B cell (primary cell): ENCODE results near the gene HDLBP. TPM values are rescaled to one million over a fixed set of nuclear protein-coding genes. Genes with fewer than 3 reads are reported as not detected.

Experiments used
- ATAC-seq: fragments of 200-7000 bp; cut with Tn5 transposase; one replicate; pipeline ENCODE4 v1.10.0; 2021; ENCODE audit warnings: low read depth, mild to moderate bottlenecking, moderate number of reproducible peaks, moderate library complexity
- CTCF ChIA-PET: fragments of 350-600 bp; sonication (Branson Sonifier 250); formaldehyde crosslinking; loops from one replicate; lab custom pipeline; 2021; ENCODE audit warnings: antibody characterized with exemption, inconsistent platforms; lab: Charles Lee
- POLR2A ChIA-PET: fragments of 350-600 bp; sonication (Branson Sonifier 250); formaldehyde crosslinking; loops from one replicate; lab custom pipeline; 2021; ENCODE audit warnings: antibody characterized with exemption; lab: Charles Lee
- DNase-seq: peaks from one replicate; pipeline ENCODE4 v3.0.0; 2013
- H2AFZ ChIP-seq: 2 replicates; pipeline ENCODE4 v1.6.1; 2012; ENCODE audit warnings: mild to moderate bottlenecking, low read depth, low read length; ENCODE audit not compliant: insufficient read depth, poor library complexity, severe bottlenecking
- H3K27ac ChIP-seq, 2 donors: 1 replicate in 1 of 2; 2 replicates in 1 of 2; pipeline ENCODE4 v1.5.1; 2012 to 2013; ENCODE audit warnings: low read length in 2 of 2, mild to moderate bottlenecking in 2 of 2, moderate library complexity in 1 of 2
- H3K27me3 ChIP-seq, 4 experiments: fragments of 200-600 bp in 1 of 4; sonication (generic) in 1 of 4; replicated peaks in 1 of 4; 1 replicate in 2 of 4; 2 replicates in 2 of 4; pipeline versions ENCODE4 v1.6.1 to v1.7.0; 2013 to 2016; ENCODE audit warnings: low read length in 3 of 4, mild to moderate bottlenecking in 2 of 4, mixed read lengths in 1 of 4, moderate library complexity in 1 of 4; ENCODE audit not compliant: insufficient read depth in 4 of 4, control insufficient read depth in 3 of 4; ENCODE audit errors: control extremely low read depth in 1 of 4
- H3K36me3 ChIP-seq, 2 experiments: replicated peaks in 1 of 2; 1 replicate in 1 of 2; 2 replicates in 1 of 2; pipeline versions ENCODE4 v1.6.1 to v1.7.1; 2013; ENCODE audit warnings: low read length in 1 of 2; ENCODE audit not compliant: insufficient read depth in 2 of 2, control insufficient read depth in 1 of 2; ENCODE audit errors: control extremely low read depth in 1 of 2, extremely low read depth in 1 of 2
- H3K4me1 ChIP-seq, 2 donors: fragments of 200-600 bp in 1 of 2; sonication (generic) in 1 of 2; 1 replicate in 1 of 2; 2 replicates in 1 of 2; pipeline versions ENCODE4 v1.5.1 to v1.6.1; 2013 to 2017; ENCODE audit warnings: low read length in 2 of 2; ENCODE audit not compliant: control insufficient read depth in 2 of 2, insufficient read depth in 2 of 2
- H3K4me2 ChIP-seq: replicated peaks from 2 replicates; pipeline ENCODE3; 2012; ENCODE audit warnings: mild to moderate bottlenecking, low read depth, low read length; ENCODE audit not compliant: poor library complexity, severe bottlenecking
- H3K4me3 ChIP-seq, 5 experiments: fragments of 200-600 bp in 1 of 5; sonication (generic) in 1 of 5; 1 replicate in 3 of 5; 2 replicates in 2 of 5; pipeline versions ENCODE4 v1.5.1 to v1.7.0; 2011 to 2016; ENCODE audit warnings: low read length in 4 of 5, mild to moderate bottlenecking in 4 of 5, low read depth in 2 of 5, control low read depth in 1 of 5, moderate library complexity in 1 of 5; ENCODE audit not compliant: insufficient read depth in 1 of 5; ENCODE audit errors: control extremely low read depth in 1 of 5, extremely low read depth in 1 of 5
- H3K79me2 ChIP-seq: fragments of 200-600 bp; sonication (generic); one replicate; pipeline ENCODE4 v1.6.0; 2016; ENCODE audit warnings: low read length; ENCODE audit not compliant: control insufficient read depth, insufficient read depth
- H3K9ac ChIP-seq: fragments of 200-600 bp; sonication (generic); 2 replicates; pipeline ENCODE4 v1.6.1; 2017; ENCODE audit warnings: mild to moderate bottlenecking, low read length, moderate library complexity
- H3K9me3 ChIP-seq, 3 donors: one replicate each; pipeline versions ENCODE4 v1.6.1 to v1.7.1; 2013; ENCODE audit warnings: low read length in 2 of 3; ENCODE audit not compliant: control insufficient read depth in 2 of 3, insufficient read depth in 1 of 3; ENCODE audit errors: control extremely low read depth in 1 of 3
- H4K20me1 ChIP-seq: 2 replicates; pipeline ENCODE4 v1.6.0; 2012; ENCODE audit warnings: mild to moderate bottlenecking, low read length; ENCODE audit not compliant: insufficient read depth, control insufficient read depth, poor library complexity, severe bottlenecking
- H3K27ac Mint-ChIP-seq: one replicate; pipeline ENCODE4 v1.8.0; 2021; ENCODE audit warnings: mixed read lengths
- H3K27me3 Mint-ChIP-seq: one replicate; pipeline ENCODE4 v1.8.0; 2021; ENCODE audit warnings: mixed read lengths
- H3K4me1 Mint-ChIP-seq: one replicate; pipeline ENCODE4 v1.8.0; 2021; ENCODE audit warnings: mixed read lengths
- H3K4me3 Mint-ChIP-seq: one replicate; pipeline ENCODE4 v1.8.0; 2021; ENCODE audit warnings: mixed read lengths
- H3K9me3 Mint-ChIP-seq: one replicate; pipeline ENCODE4 v1.8.0; 2022; ENCODE audit warnings: mixed read lengths; ENCODE audit not compliant: insufficient read depth
- CTCF ChIP-seq: fragments of 200-600 bp; IDR thresholded peaks from one replicate; pipeline ENCODE4 v1.8.0; 2022; ENCODE audit warnings: antibody characterized with exemption, mild to moderate bottlenecking
- EZH2 ChIP-seq: IDR thresholded peaks from 2 replicates; pipeline ENCODE4 v1.6.1; 2012; ENCODE audit warnings: borderline replicate concordance, low read depth, mild to moderate bottlenecking, moderate library complexity, low read length; ENCODE audit not compliant: insufficient read depth, poor library complexity, severe bottlenecking
- WGBS: methylation state at CpG from one replicate; pipeline ENCODE4 v1.1.5; 2013; ENCODE audit warnings: missing lambda C conversion rate; ENCODE audit not compliant: insufficient coverage; 5-methylcytosine and 5-hydroxymethylcytosine counted together
- intact Hi-C: fragments of 100-400 bp; cut with micrococcal nuclease; formaldehyde crosslinking; loops from one replicate; pipeline ENCODE4 v1.10.0; 2022
- polyA plus RNA-seq: library from polyadenylated mRNA; depleted of rRNA; stranded (reverse); fragments of >200 nt; gene quantifications from 2 replicates; pipeline ENCODE4 v1.2.3, GENCODE V29; 2012
- total RNA-seq, 2 donors: library from RNA; stranded (reverse); fragments of 120-200 nt in 1 of 2; gene quantifications; 1 replicate in 1 of 2; 2 replicates in 1 of 2; pipeline versions ENCODE4 v1.2.3 to v1.2.4, GENCODE V29; 2013 to 2022

HDLBP gene
- total and polyA plus RNA-seq, 2 donors (not counting 1 experiment from before 2014, with no cell fraction given), result 55.1 to 127 TPM

- H3K27ac Mint-ChIP-seq, result no peak overlapping the region
- no peaks in the 10 kb centered on the region for H3K27me3 Mint-ChIP-seq
- H3K27ac ChIP-seq, result no peak overlapping the region
Observed at GRCh38 chr2:241203218-241204009, 112.1 kb downstream of the HDLBP start.

More at GRCh38 chr2:241203218-241204009, 112.1 kb downstream of the HDLBP start:
- no peaks in the 10 kb centered on the region for H3K4me1 Mint-ChIP-seq
- Histone ChIP-seq H3K79me2 (no peaks in the 10 kb centered on the region), H3K4me1 (no peaks in the 10 kb centered on the region), H3K4me2 (no peak overlapping the region), H3K9ac (no peak overlapping the region), H2AFZ (no peak overlapping the region), H3K9me3 (no peaks in the 10 kb centered on the region), H3K36me3 (no peaks in the 10 kb centered on the region), H3K27me3 (no peaks in the 10 kb centered on the region), H3K4me3 (no peak overlapping the region), H4K20me1 (no peaks in the 10 kb centered on the region)
- no peak for DNase-seq
- ATAC-seq, result no peak
- ChIA-PET POLR2A (interaction anchor here (0.6 kb wide), 1 partner anchor 70 kb away, joined by 7 read pairs; no protein-coding TSS in a partner anchor), CTCF (no interaction called here)
- no peak for TF ChIP-seq EZH2
- no peak for TF ChIP-seq CTCF
- H3K4me3 Mint-ChIP-seq, result no peak overlapping the region
- intact Hi-C loops, result no loop called here
- no peaks in the 10 kb centered on the region for H3K9me3 Mint-ChIP-seq
- WGBS, result 97% methylated on average over 27 of the region's 27 CpGs
